ENCODE data around the gene TMEM235. TPM values are rescaled to one million over a fixed set of nuclear protein-coding genes. Genes with fewer than 3 reads are reported as not detected.
"Not testable (repeated sequence)": the region's sequence is repeated elsewhere in the genome, so short reads cannot be mapped to it uniquely, and the experiment has no call there.

Gene TMEM235
- total and polyA plus RNA-seq, 11 donors, result not detected

- intact Hi-C loops (cut with DNase I), result loop anchor here (1.0 to 5.0 kb wide), 7 partner anchors 65 to 170 kb away; partner anchors contain the start of genes TMC6 (in 2 of the 10), AFMID (in 1 of the 10) and TK1 (in 1 of the 10)
- H3K27ac ChIP-seq, result peak overlapping the region in 1 of 12 donors; percentile 58
- DNase-seq (peak in 1 of 5 donors; percentile 67), ATAC-seq (no peak)
- WGBS, 4 donors, result 75 to 89% (median 83%) methylated on average over 10 to 12 of the region's 12 CpGs
- no peaks in the 10 kb centered on the region for H3K9me3 ChIP-seq
- H3K27me3 ChIP-seq, result no peaks in the 10 kb centered on the region
- peaks cover 0 to 55% (median 22%) of the 10 kb centered on the region in 12 donors for H3K4me1 ChIP-seq
- H3K36me3 ChIP-seq, result no peaks in the 10 kb centered on the region
- TF ChIP-seq POLR2A (IDR thresholded peaks at IDR 0.05), result no peak
- no peak for TF ChIP-seq CTCF (IDR thresholded peaks at IDR 0.05)
- H3K4me3 ChIP-seq, result peak overlapping the region in 1 of 12 donors; percentile 38
These were observed 20.7 kb downstream of the TMEM235 start for GRCh38 chr17:78252111-78252634.

- TF ChIP-seq CTCF (IDR thresholded peaks at IDR 0.05) (no peak), POLR2A (IDR thresholded peaks at IDR 0.05) (no peak)
- H3K4me1 ChIP-seq, result peaks cover 0 to 63% (median 25%) of the 10 kb centered on the region in 12 donors
- H3K36me3 ChIP-seq, result no peaks in the 10 kb centered on the region
- ATAC-seq (no peak), DNase-seq (peak in 1 of 5 donors; percentile 31)
- intact Hi-C loops (cut with DNase I), result loop anchor here (1.0 to 5.0 kb wide), 7 partner anchors 66 to 169 kb away; partner anchors contain the start of genes TMC6 (in 2 of the 10), AFMID (in 1 of the 10) and TK1 (in 1 of the 10)
- H3K27ac ChIP-seq, result peak overlapping the region in 1 of 12 donors; percentile 58
- no peaks in the 10 kb centered on the region for H3K27me3 ChIP-seq
- no peaks in the 10 kb centered on the region for H3K9me3 ChIP-seq
- peak overlapping the region in 3 of 12 donors; percentile 82 to 100 (median 99) for H3K4me3 ChIP-seq
- 72 to 83% (median 81%) methylated on average over 13 to 15 of the region's 15 CpGs for WGBS, 4 donors
These were observed 21.5 kb downstream of the TMEM235 start for GRCh38 chr17:78252701-78253635.

GRCh38 chr17:78253636-78253945 lies 22.2 kb downstream of the TMEM235 start:
- DNase-seq, H3K36me3 ChIP-seq, H3K9me3 ChIP-seq, H3K27me3 ChIP-seq, ATAC-seq: not testable (repeated sequence)
- WGBS, 4 donors, result 85 to 89% (median 87%) methylated on average over 12 of the region's 12 CpGs
- Histone ChIP-seq H3K27ac (peak overlapping the region in 11 of 12 donors; percentile 89 to 96 (median 94)), H3K4me1 (peaks cover 0 to 69% (median 31%) of the 10 kb centered on the region in 12 donors), H3K4me3 (peak overlapping the region in 11 of 12 donors; percentile 67 to 100 (median 98))
- intact Hi-C loops (cut with DNase I), result loop anchor here in 9 of 10 donors (2.0 to 5.0 kb wide), 6 partner anchors 66 to 169 kb away; partner anchors contain the start of genes TMC6 (in 2 of the 9), AFMID (in 1 of the 9) and TK1 (in 1 of the 9)

GRCh38 chr17:78253946-78254672 lies 22.7 kb downstream of the TMEM235 start:
- peaks cover 0 to 73% (median 32%) of the 10 kb centered on the region in 12 donors for H3K4me1 ChIP-seq
- no peaks in the 10 kb centered on the region for H3K9me3 ChIP-seq
- TF ChIP-seq POLR2A (IDR thresholded peaks at IDR 0.05) (peak; percentile 21 to 66), CTCF (IDR thresholded peaks at IDR 0.05) (peak in 1 of 12 donors; percentile 10)
- peak; percentile 86 to 94 (median 89) for DNase-seq
- intact Hi-C loops (cut with DNase I), result loop anchor here in 9 of 10 donors (2.0 to 5.0 kb wide), 6 partner anchors 67 to 168 kb away; partner anchors contain the start of genes TMC6 (in 2 of the 9), AFMID (in 1 of the 9) and TK1 (in 1 of the 9)
- no peaks in the 10 kb centered on the region for H3K36me3 ChIP-seq
- H3K27ac ChIP-seq, result peak overlapping the region; percentile 82 to 96 (median 94)
- H3K27me3 ChIP-seq, result no peaks in the 10 kb centered on the region
- H3K4me3 ChIP-seq, result peak overlapping the region; percentile 67 to 100 (median 96)
- WGBS, 4 donors, result 2 to 12% (median 4%) methylated on average over 22 to 73 of the region's 73 CpGs
- ATAC-seq, result peak; percentile 41 to 86 (median 80)

All from heart left ventricle (tissue), 16 donors.